ENCODE results near the gene GAS2L3.
"Not testable (repeated sequence)": the region's sequence is repeated elsewhere in the genome, so short reads cannot be mapped to it uniquely, and the experiment has no call there.

Gene GAS2L3

DNA sequence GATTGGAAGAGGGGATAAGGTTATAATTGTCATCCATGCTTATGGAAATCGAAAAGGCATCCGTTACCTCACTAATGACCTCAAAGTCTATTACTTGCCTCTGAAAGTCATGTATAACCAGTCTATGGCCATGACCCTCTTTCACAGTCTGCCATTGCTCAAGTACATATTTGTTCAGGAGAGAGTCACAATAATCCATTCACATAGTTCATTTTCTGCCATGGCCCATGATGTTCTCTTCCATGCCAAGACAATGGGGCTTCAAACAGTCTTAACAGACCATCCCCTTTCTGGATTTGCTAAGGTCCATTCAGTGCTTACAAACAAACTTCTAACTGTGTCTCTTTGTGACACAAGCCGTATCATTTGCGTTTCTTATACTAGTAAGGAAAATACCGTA lies 5.4 kb downstream of the GAS2L3 start:
- peaks cover 9% of the 10 kb centered on the region for H3K27me3 ChIP-seq (ENCODE audit: control insufficient read depth, insufficient read depth, low read length)
- H3K9me3 ChIP-seq (ENCODE audit: control insufficient read depth, insufficient read depth, low read length): no peaks in the 10 kb centered on the region
- H3K4me1 ChIP-seq (ENCODE audit: control insufficient read depth, insufficient read depth, low read length): no peaks in the 10 kb centered on the region
- no peak overlapping the region for H3K4me3 ChIP-seq (ENCODE audit: low read depth, low read length)
- H3K9ac ChIP-seq (ENCODE audit: low read depth, low read length): no peak overlapping the region
- no peaks in the 10 kb centered on the region for H3K36me3 ChIP-seq (ENCODE audit: control insufficient read depth, insufficient read depth, low read length)

DNA sequence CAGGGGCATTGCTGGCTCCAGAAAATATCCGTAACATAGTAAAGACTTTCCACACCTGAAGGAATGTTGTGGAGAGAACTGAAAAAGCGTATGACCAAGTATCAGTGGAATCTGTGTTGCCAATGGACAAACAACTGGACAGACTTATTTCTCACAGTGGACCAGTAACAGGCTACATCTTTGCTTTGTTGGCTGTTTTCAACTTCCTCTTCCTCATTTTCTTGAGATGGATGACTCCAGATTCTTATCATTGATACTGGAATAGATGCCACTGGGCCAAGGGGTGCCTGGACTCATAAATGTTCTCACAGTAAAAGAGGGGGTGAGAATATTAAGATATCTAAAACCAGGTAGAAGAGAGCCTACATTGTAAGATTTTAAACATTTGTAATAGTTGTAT lies 6.4 kb downstream of the GAS2L3 start:
- no peaks in the 10 kb centered on the region for H3K36me3 ChIP-seq (ENCODE audit: control insufficient read depth, insufficient read depth, low read length)
- H3K27me3 ChIP-seq (ENCODE audit: control insufficient read depth, insufficient read depth, low read length): peaks cover 4% of the 10 kb centered on the region
- H3K9ac ChIP-seq (ENCODE audit: low read depth, low read length): no peak overlapping the region

DNA sequence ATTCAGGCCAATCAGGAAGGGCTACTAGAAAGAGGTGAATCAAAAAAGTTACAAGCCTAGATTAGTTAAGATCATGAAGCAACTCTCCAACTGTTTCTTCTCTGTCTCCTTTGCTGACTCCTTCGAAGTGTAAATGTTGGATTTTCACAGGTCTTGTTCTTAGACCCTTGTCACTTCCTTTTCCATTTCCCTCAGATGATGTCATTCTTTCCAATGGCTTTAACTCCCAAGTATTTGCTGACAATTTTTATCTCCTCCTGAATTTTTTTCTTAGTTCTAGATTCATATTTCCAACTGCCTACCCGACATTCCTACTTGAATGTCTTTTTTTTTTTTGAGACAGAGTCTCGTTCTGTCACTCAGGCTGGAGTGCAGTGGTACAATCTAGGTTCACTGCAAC lies 10.8 kb downstream of the GAS2L3 start:
- Histone ChIP-seq H3K9me3 (ENCODE audit: control insufficient read depth, insufficient read depth, low read length) (peaks cover 3% of the 10 kb centered on the region), H3K4me3 (ENCODE audit: low read depth, low read length) (no peak overlapping the region), H3K36me3 (ENCODE audit: control insufficient read depth, insufficient read depth, low read length) (no peaks in the 10 kb centered on the region), H3K27me3 (ENCODE audit: control insufficient read depth, insufficient read depth, low read length) (no peaks in the 10 kb centered on the region), H3K4me1 (ENCODE audit: control insufficient read depth, insufficient read depth, low read length) (no peaks in the 10 kb centered on the region), H3K9ac (ENCODE audit: low read depth, low read length) (no peak overlapping the region)

More for the DNA sequence above, 6.4 kb downstream of the GAS2L3 start:
- H3K4me1 ChIP-seq (ENCODE audit: control insufficient read depth, insufficient read depth, low read length): no peaks in the 10 kb centered on the region
- no peaks in the 10 kb centered on the region for H3K9me3 ChIP-seq (ENCODE audit: control insufficient read depth, insufficient read depth, low read length)
- H3K4me3 ChIP-seq (ENCODE audit: low read depth, low read length): no peak overlapping the region

DNA sequence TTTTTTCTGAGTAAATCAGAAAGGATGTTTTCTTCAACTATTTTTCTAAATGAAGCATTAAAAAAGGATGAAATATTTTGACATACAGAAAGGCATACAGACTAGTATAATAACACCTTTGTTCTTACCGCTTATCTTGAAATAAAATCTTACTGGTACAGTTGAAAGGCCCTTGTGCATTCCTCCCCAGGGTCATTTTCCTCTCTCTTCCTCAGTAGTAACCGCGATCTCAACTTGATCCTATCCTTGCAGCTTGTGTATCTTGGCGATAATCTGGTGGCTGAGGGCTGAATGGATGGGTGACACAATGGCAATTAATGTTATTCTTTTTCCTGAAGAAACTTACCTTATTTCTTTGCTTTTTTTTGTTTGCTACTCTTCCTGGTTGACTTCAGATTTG lies 18.5 kb downstream of the GAS2L3 start:
- no peak overlapping the region for H3K9ac ChIP-seq (ENCODE audit: low read depth, low read length)
- peaks cover 3% of the 10 kb centered on the region for H3K9me3 ChIP-seq (ENCODE audit: control insufficient read depth, insufficient read depth, low read length)
- no peaks in the 10 kb centered on the region for H3K27me3 ChIP-seq (ENCODE audit: control insufficient read depth, insufficient read depth, low read length)
- H3K4me1 ChIP-seq (ENCODE audit: control insufficient read depth, insufficient read depth, low read length): no peaks in the 10 kb centered on the region
- no peak overlapping the region for H3K4me3 ChIP-seq (ENCODE audit: low read depth, low read length)
- no peaks in the 10 kb centered on the region for H3K36me3 ChIP-seq (ENCODE audit: control insufficient read depth, insufficient read depth, low read length)

DNA sequence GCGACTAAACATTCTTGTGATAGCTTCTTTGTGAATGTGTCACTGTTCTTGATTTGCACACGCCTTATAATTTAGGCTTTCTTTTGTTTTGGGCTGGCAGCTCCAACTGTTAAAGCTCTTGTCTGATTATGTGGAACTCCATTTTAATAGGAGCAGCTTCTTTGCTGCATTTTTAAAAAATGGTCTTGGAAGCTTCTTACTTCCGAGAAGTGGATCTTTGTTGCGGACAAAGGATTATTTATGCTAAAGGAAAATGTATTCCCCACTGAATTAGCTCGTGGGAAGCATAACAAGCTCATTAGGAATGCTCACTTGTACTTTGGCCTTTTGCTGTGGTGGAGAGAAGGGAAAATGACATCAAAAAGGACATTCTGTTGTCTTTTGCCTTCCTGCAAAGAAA lies 20.0 kb downstream of the GAS2L3 start:
- Histone ChIP-seq H3K4me3 (ENCODE audit: low read depth, low read length) (no peak overlapping the region), H3K4me1 (ENCODE audit: control insufficient read depth, insufficient read depth, low read length) (no peaks in the 10 kb centered on the region), H3K9ac (ENCODE audit: low read depth, low read length) (no peak overlapping the region), H3K27me3 (ENCODE audit: control insufficient read depth, insufficient read depth, low read length) (no peaks in the 10 kb centered on the region), H3K36me3 (ENCODE audit: control insufficient read depth, insufficient read depth, low read length) (no peaks in the 10 kb centered on the region), H3K9me3 (ENCODE audit: control insufficient read depth, insufficient read depth, low read length) (no peaks in the 10 kb centered on the region)

DNA sequence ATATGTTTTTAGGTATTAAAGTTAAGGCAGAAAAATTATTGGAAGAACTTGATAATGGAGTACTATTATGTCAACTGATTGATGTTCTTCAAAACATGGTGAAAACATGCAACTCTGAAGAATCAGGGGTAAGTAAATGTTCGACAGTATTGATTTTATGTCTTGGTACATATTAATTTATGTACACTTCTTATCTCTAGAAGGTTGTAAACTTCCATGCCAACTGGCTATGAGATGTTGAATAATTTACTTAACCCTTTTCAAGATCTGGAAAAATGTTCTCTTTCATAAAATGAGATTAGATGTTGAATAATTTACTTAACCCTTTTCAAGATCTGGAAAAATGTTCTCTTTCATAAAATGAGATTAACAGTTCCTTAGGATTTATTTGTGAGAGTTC lies 28.1 kb downstream of the GAS2L3 start:
- Histone ChIP-seq H3K27me3 (ENCODE audit: control insufficient read depth, insufficient read depth, low read length) (no peaks in the 10 kb centered on the region), H3K9me3 (ENCODE audit: control insufficient read depth, insufficient read depth, low read length) (no peaks in the 10 kb centered on the region), H3K9ac (ENCODE audit: low read depth, low read length) (no peak overlapping the region), H3K4me3 (ENCODE audit: low read depth, low read length) (no peak overlapping the region), H3K36me3 (ENCODE audit: control insufficient read depth, insufficient read depth, low read length) (no peaks in the 10 kb centered on the region), H3K4me1 (ENCODE audit: control insufficient read depth, insufficient read depth, low read length) (no peaks in the 10 kb centered on the region)

DNA sequence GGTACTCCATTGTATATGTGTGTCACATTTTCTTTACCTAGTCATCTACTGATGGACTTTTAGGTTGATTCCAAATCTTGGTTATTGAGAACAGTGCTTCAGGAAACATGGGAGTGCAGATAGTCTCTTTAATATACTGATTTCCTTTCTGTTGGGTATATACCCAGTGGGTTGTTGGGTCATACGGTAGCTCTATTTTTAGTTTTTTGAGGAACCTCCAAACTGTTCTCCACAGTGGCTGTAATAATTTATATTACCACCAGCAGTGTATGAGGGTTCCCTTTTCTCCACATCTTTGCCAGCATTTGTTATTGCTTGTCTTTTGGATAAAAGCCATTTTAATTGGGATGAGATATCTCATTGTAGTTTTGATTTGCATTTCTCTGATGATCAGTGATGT lies 29.5 kb downstream of the GAS2L3 start:
- not testable (repeated sequence) for H3K9me3 ChIP-seq (ENCODE audit: control insufficient read depth, insufficient read depth, low read length); H3K27me3 ChIP-seq (ENCODE audit: control insufficient read depth, insufficient read depth, low read length); H3K4me3 ChIP-seq (ENCODE audit: low read depth, low read length); H3K4me1 ChIP-seq (ENCODE audit: control insufficient read depth, insufficient read depth, low read length); H3K36me3 ChIP-seq (ENCODE audit: control insufficient read depth, insufficient read depth, low read length); H3K9ac ChIP-seq (ENCODE audit: low read depth, low read length)

DNA sequence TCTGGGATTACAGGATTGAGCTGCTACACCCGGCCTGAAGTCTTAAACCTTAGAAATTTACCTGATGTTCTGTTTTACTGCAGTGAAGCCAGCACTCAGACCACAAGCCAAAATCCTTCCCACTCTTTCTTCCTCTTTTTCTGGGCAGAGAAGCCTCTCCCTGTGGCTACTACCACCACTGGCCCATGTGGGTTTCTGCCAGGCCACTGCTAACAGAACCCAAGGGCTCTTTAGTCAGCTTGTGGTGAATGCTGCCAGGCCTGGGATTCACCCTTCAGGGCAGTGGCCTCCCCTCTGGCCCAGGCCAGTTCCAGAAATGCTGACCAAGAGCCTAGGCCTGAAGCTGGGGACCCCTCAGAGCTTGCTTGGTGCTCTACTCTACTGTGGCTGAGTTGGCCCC lies 35.3 kb downstream of the GAS2L3 start:
- Histone ChIP-seq H3K9ac (ENCODE audit: low read depth, low read length) (no peak overlapping the region), H3K36me3 (ENCODE audit: control insufficient read depth, insufficient read depth, low read length) (no peaks in the 10 kb centered on the region), H3K9me3 (ENCODE audit: control insufficient read depth, insufficient read depth, low read length) (no peaks in the 10 kb centered on the region), H3K4me1 (ENCODE audit: control insufficient read depth, insufficient read depth, low read length) (no peaks in the 10 kb centered on the region), H3K4me3 (ENCODE audit: low read depth, low read length) (no peak overlapping the region), H3K27me3 (ENCODE audit: control insufficient read depth, insufficient read depth, low read length) (no peaks in the 10 kb centered on the region)

DNA sequence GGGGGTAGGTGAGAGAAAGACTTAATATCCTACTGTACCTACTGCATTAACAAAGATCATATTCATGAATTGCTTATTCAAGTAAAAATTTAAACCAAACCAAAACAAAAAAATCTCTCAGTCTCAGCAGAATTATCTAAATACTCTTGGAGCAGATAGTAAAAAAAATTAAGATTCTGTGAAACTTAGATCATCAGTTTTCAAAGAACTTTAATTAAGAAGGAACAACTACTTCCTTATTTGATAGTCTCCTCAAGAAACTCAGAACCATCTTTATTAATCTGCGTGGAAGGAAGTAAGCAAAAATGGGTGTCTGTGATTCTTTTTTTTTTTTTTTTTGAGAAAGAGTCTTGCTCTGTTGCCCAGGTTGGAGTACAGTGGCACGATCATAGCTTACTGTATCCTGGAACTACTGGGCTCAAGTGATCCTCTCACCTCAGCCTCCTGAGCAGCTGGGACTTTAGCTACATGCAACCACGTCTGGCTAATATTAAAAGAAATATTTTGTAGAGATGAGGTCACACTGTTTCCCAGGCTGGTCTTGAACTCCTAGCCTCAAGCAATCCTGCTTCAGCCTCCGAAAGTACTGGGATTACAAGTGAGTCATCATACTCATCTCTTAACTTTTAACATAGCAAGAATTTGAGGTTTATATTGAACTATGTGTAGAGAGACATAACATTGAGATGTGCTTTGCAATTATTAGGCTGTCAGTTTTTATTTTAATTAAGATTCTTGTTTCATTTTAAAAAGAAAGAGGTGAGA lies 37.4 kb downstream of the GAS2L3 start:
- Histone ChIP-seq H3K9me3 (ENCODE audit: control insufficient read depth, insufficient read depth, low read length) (no peaks in the 10 kb centered on the region), H3K9ac (ENCODE audit: low read depth, low read length) (no peak overlapping the region), H3K4me1 (ENCODE audit: control insufficient read depth, insufficient read depth, low read length) (no peaks in the 10 kb centered on the region), H3K36me3 (ENCODE audit: control insufficient read depth, insufficient read depth, low read length) (no peaks in the 10 kb centered on the region), H3K27me3 (ENCODE audit: control insufficient read depth, insufficient read depth, low read length) (no peaks in the 10 kb centered on the region), H3K4me3 (ENCODE audit: low read depth, low read length) (no peak overlapping the region)

DNA sequence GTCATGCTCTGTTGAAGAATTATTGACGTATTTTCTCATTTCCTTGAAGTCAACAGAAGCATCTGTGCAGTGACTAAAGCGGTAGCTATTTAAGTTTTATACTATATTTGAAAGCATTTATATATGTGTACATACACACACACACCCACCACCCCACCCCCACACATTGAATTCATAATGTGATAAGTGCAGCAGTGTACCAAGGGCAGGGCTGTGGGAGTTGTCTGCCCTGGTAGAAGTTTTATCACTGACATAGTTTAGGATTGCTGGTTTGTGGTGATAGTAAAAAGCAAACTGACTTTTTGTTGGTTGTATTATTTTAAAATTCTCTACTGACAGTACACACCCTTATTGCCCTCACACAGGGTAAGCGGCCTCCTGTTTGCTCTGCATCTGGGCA lies 39.1 kb downstream of the GAS2L3 start:
- Histone ChIP-seq H3K4me3 (ENCODE audit: low read depth, low read length) (no peak overlapping the region), H3K4me1 (ENCODE audit: control insufficient read depth, insufficient read depth, low read length) (no peaks in the 10 kb centered on the region), H3K9me3 (ENCODE audit: control insufficient read depth, insufficient read depth, low read length) (no peaks in the 10 kb centered on the region), H3K9ac (ENCODE audit: low read depth, low read length) (no peak overlapping the region), H3K36me3 (ENCODE audit: control insufficient read depth, insufficient read depth, low read length) (no peaks in the 10 kb centered on the region), H3K27me3 (ENCODE audit: control insufficient read depth, insufficient read depth, low read length) (no peaks in the 10 kb centered on the region)

DNA sequence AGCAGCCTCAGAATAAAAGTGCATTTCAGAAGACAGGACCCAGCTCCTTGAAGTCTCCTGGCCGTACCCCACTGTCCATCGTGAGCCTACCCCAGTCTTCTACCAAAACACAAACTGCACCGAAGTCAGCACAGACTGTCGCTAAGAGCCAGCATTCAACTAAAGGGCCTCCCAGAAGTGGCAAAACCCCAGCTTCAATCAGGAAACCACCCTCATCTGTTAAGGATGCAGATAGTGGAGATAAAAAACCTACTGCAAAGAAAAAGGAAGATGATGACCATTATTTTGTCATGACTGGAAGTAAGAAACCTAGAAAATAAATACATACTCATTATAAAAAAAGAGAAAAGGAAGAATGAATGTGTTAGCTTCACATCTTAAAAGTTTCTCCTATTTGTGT lies 51.1 kb downstream of the GAS2L3 start:
- H3K9ac ChIP-seq (ENCODE audit: low read depth, low read length): no peak overlapping the region
- H3K36me3 ChIP-seq (ENCODE audit: control insufficient read depth, insufficient read depth, low read length): no peaks in the 10 kb centered on the region
- H3K4me1 ChIP-seq (ENCODE audit: control insufficient read depth, insufficient read depth, low read length): no peaks in the 10 kb centered on the region
- H3K9me3 ChIP-seq (ENCODE audit: control insufficient read depth, insufficient read depth, low read length): no peaks in the 10 kb centered on the region
- no peaks in the 10 kb centered on the region for H3K27me3 ChIP-seq (ENCODE audit: control insufficient read depth, insufficient read depth, low read length)
- H3K4me3 ChIP-seq (ENCODE audit: low read depth, low read length): no peak overlapping the region

DNA sequence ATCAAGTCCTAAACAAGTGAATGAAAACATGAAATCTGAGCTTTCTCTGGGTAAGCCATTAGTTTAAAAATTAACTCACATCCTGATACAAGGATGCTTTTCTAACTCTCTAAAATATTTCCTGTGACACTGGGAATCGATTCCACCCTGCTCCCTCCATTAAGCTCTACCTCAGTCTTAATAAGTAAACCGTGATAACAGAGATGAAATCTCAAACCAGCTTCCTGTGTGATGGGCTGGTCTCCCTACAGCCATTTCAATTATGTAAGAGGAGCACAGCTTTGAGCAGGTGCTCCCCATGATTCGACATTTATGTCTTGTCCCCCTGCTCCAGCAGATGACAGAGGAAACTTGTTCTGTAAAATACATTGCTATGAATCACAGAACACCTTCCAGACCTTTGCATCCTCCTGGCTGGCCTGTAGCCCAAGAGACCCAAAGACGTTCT lies 59.0 kb downstream of the GAS2L3 start:
- Histone ChIP-seq H3K36me3 (ENCODE audit: control insufficient read depth, insufficient read depth, low read length) (no peaks in the 10 kb centered on the region), H3K9ac (ENCODE audit: low read depth, low read length) (no peak overlapping the region), H3K4me3 (ENCODE audit: low read depth, low read length) (no peak overlapping the region), H3K9me3 (ENCODE audit: control insufficient read depth, insufficient read depth, low read length) (no peaks in the 10 kb centered on the region), H3K4me1 (ENCODE audit: control insufficient read depth, insufficient read depth, low read length) (no peaks in the 10 kb centered on the region), H3K27me3 (ENCODE audit: control insufficient read depth, insufficient read depth, low read length) (no peaks in the 10 kb centered on the region)

All from iPS-15b (cell line).